PC-9 (cell line): ENCODE results near the gene RHBDD2.

Experiments used
- CTCF ChIP-seq: fragments of 200-600 bp; sonication (generic); conservative IDR thresholded peaks from 2 replicates; pipeline ENCODE4 v1.6.1; 2017; ENCODE audit warnings: mixed run types, antibody characterized with exemption, mild to moderate bottlenecking, moderate library complexity
- EZH2 ChIP-seq: fragments of 200-600 bp; sonication (generic); IDR thresholded peaks from 2 replicates; pipeline ENCODE4 v1.8.0; 2017; ENCODE audit warnings: antibody characterized with exemption, low read depth

GRCh38 chr7:75869776-75870379 is 9.0 kb upstream of the RHBDD2 start:
- TF ChIP-seq CTCF (no peak), EZH2 (no peak)
